Fibroblast of lung (primary cell): ENCODE results near the gene MROH8. TPM values are rescaled to one million over a fixed set of nuclear protein-coding genes. Genes with fewer than 3 reads are reported as not detected.
A peak's percentile ranks its signal among the peaks of the same experiment; 100 is the strongest.

Experiments used
- DNase-seq, 2 donors: peaks; one replicate each; pipeline versions ENCODE4 v3.0.0 to v3.0.0-alpha.2; 2010; ENCODE audit warnings: low read depth in 2 of 2
- H2AFZ ChIP-seq: 2 replicates; pipeline ENCODE4 v1.5.1; 2012; ENCODE audit warnings: low read length, control low read depth, inconsistent platforms
- H3K27ac ChIP-seq: 2 replicates; pipeline ENCODE4 v1.5.1; 2011; ENCODE audit warnings: low read length, control low read depth; ENCODE audit not compliant: insufficient read depth
- H3K27me3 ChIP-seq: 2 replicates; pipeline ENCODE4 v1.5.1; 2011; ENCODE audit warnings: mild to moderate bottlenecking, low read length; ENCODE audit not compliant: control insufficient read depth, insufficient read depth
- H3K36me3 ChIP-seq: 2 replicates; pipeline ENCODE4 v1.5.1; 2011; ENCODE audit warnings: low read length; ENCODE audit not compliant: control insufficient read depth, insufficient read depth
- H3K4me1 ChIP-seq: 2 replicates; pipeline ENCODE4 v1.5.1; 2011; ENCODE audit warnings: low read length; ENCODE audit not compliant: control insufficient read depth, insufficient read depth; ENCODE audit errors: extremely low read depth
- H3K4me2 ChIP-seq: 2 replicates; pipeline ENCODE4 v1.5.1; 2011; ENCODE audit warnings: low read length, control low read depth; ENCODE audit not compliant: insufficient read depth; ENCODE audit errors: extremely low read depth
- H3K4me3 ChIP-seq, 4 experiments: fragments of 200-600 bp in 1 of 4; sonication (generic) in 1 of 4; replicated peaks in 1 of 4; 2 replicates each; pipeline ENCODE4 v1.5.1; 2011 to 2016; ENCODE audit warnings: low read length in 4 of 4, low read depth in 3 of 4, mild to moderate bottlenecking in 3 of 4, control low read depth in 2 of 4, inconsistent platforms in 1 of 4, mixed read lengths in 1 of 4; ENCODE audit not compliant: insufficient read depth in 1 of 4; ENCODE audit errors: control extremely low read depth in 1 of 4
- H3K79me2 ChIP-seq: 2 replicates; pipeline ENCODE4 v1.5.1; 2012; ENCODE audit warnings: mild to moderate bottlenecking, low read length, inconsistent platforms; ENCODE audit not compliant: control insufficient read depth, insufficient read depth
- H3K9ac ChIP-seq: 2 replicates; pipeline ENCODE4 v1.5.1; 2011; ENCODE audit warnings: mild to moderate bottlenecking, low read length, control low read depth; ENCODE audit not compliant: insufficient read depth
- H3K9me3 ChIP-seq: 2 replicates; pipeline ENCODE4 v1.5.1; 2012; ENCODE audit warnings: low read depth, low read length; ENCODE audit not compliant: control insufficient read depth, insufficient read depth
- H4K20me1 ChIP-seq: 2 replicates; pipeline ENCODE4 v1.5.1; 2011; ENCODE audit warnings: low read length; ENCODE audit not compliant: control insufficient read depth, insufficient read depth; ENCODE audit errors: extremely low read depth
- EZH2 ChIP-seq: IDR thresholded peaks from 2 replicates; pipeline ENCODE4 v1.5.1; 2012; ENCODE audit warnings: low read length, control low read depth, mild to moderate bottlenecking; ENCODE audit errors: missing control alignments
- polyA plus RNA-seq, 2 donors: library from polyadenylated mRNA; depleted of rRNA in 1 of 2; stranded (reverse) in 1 of 2; unstranded in 1 of 2; fragments of >200 nt; gene quantifications; 2 replicates each; pipeline ENCODE4 v1.2.1, GENCODE V29; 2011 to 2012; ENCODE audit warnings: missing spikeins in 1 of 2
- total RNA-seq: library from RNA; depleted of rRNA; stranded (reverse); fragments of >200 nt; gene quantifications from 2 replicates; pipeline ENCODE4 v1.2.1, GENCODE V29; 2014
- TF ChIP-seq, protein P1 (sequence below), 2 donors: IDR thresholded peaks in 1 of 2; conservative IDR thresholded peaks in 1 of 2; 1 replicate in 1 of 2; 2 replicates in 1 of 2; pipeline ENCODE4 v1.5.1; 2011 to 2012; ENCODE audit warnings: low read length in 2 of 2, control low read depth in 1 of 2, inconsistent platforms in 1 of 2, low read depth in 1 of 2, mild to moderate bottlenecking in 1 of 2

Gene MROH8
- total and polyA plus RNA-seq, 2 donors (not counting 1 experiment from before 2014, with no cell fraction given): 1.2 to 2.9 TPM

DNA sequence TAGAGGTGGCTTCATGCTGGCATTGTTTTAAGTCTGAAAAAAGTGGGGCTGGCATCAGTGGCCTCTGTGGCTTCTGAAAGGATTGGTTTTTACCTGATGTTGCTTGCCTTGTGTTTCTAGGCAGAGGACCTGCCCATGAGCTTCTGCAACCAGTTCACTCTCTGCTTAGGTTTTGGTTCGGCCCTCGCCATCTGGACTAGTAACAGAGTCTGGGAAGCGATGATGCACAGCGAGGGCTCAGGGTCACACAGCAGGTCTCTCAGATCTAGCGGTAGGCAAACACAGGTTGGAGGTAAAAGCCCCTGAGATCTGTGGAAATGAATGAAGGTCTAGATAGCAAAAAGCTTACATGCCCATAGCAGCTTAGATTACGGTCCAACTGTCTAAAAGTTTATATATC, 76.8 kb downstream of the MROH8 start:
- H3K9ac ChIP-seq: no peak overlapping the region
- no peak for DNase-seq
- no peaks in the 10 kb centered on the region for H4K20me1 ChIP-seq
- H3K27ac ChIP-seq: no peak overlapping the region
- no peak overlapping the region for H3K4me3 ChIP-seq
- H3K36me3 ChIP-seq: no peaks in the 10 kb centered on the region
- no peaks in the 10 kb centered on the region for H3K4me1 ChIP-seq
- no peak overlapping the region for H3K4me2 ChIP-seq
- H3K9me3 ChIP-seq: no peaks in the 10 kb centered on the region
- no peak for TF ChIP-seq EZH2
- TF ChIP-seq, protein P1, sequence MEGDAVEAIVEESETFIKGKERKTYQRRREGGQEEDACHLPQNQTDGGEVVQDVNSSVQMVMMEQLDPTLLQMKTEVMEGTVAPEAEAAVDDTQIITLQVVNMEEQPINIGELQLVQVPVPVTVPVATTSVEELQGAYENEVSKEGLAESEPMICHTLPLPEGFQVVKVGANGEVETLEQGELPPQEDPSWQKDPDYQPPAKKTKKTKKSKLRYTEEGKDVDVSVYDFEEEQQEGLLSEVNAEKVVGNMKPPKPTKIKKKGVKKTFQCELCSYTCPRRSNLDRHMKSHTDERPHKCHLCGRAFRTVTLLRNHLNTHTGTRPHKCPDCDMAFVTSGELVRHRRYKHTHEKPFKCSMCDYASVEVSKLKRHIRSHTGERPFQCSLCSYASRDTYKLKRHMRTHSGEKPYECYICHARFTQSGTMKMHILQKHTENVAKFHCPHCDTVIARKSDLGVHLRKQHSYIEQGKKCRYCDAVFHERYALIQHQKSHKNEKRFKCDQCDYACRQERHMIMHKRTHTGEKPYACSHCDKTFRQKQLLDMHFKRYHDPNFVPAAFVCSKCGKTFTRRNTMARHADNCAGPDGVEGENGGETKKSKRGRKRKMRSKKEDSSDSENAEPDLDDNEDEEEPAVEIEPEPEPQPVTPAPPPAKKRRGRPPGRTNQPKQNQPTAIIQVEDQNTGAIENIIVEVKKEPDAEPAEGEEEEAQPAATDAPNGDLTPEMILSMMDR (conservative IDR thresholded peaks at IDR 0.05 in 1 of 2, IDR thresholded peaks at IDR 0.05 in 1 of 2; ENCODE audit: low read depth in 1 of 2, low read length in 2 of 2): no peak
- no peaks in the 10 kb centered on the region for H3K27me3 ChIP-seq
- H3K79me2 ChIP-seq: no peaks in the 10 kb centered on the region
- no peak overlapping the region for H2AFZ ChIP-seq

DNA sequence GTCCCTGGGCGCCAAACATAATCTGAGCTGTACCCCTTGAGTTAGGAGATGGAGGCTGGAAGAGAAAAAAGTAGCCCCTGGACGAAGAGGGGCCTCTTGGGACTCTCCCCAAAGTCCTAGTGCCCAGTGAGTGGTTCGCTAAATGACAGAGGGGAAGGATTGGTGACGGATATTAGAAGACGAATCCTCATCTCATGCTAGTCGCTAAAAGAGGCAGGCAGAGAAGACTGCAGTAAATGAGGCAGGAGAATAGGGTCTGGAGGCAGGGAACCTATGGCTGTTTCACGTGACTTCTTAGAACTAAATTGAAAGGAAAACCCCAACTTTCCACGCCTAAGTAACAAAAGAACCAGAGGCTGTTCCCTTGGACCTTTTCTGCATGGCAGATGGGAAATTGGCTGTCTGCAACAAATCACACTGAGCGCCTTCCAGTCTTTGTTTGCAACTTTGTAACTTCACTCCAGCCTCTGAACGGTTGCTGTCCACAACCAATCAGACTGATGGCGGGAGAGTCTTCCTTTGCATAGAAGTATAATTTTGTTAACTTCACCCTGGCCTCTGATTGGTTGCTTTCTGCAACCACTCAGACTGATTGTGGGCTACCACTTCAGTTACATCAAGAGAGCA, 82.8 kb downstream of the MROH8 start:
- no peak overlapping the region for H3K27ac ChIP-seq
- TF ChIP-seq, protein P1 (conservative IDR thresholded peaks at IDR 0.05 in 1 of 2, IDR thresholded peaks at IDR 0.05 in 1 of 2; ENCODE audit: low read depth in 1 of 2, low read length in 2 of 2): peak in 1 of 2 donors; percentile 9
- no peak for TF ChIP-seq EZH2
- no peaks in the 10 kb centered on the region for H3K9me3 ChIP-seq
- no peaks in the 10 kb centered on the region for H3K36me3 ChIP-seq
- H3K27me3 ChIP-seq: no peaks in the 10 kb centered on the region
- H3K4me3 ChIP-seq: peak overlapping the region in 2 of 4 experiments; percentile 76 to 78
- H3K79me2 ChIP-seq: peaks cover 32% of the 10 kb centered on the region
- no peak for DNase-seq
- no peaks in the 10 kb centered on the region for H3K4me1 ChIP-seq
- peak overlapping the region; percentile 28 for H3K4me2 ChIP-seq
- peak overlapping the region; percentile 76 for H3K9ac ChIP-seq
- no peaks in the 10 kb centered on the region for H4K20me1 ChIP-seq
- H2AFZ ChIP-seq: peak overlapping the region; percentile 91

DNA sequence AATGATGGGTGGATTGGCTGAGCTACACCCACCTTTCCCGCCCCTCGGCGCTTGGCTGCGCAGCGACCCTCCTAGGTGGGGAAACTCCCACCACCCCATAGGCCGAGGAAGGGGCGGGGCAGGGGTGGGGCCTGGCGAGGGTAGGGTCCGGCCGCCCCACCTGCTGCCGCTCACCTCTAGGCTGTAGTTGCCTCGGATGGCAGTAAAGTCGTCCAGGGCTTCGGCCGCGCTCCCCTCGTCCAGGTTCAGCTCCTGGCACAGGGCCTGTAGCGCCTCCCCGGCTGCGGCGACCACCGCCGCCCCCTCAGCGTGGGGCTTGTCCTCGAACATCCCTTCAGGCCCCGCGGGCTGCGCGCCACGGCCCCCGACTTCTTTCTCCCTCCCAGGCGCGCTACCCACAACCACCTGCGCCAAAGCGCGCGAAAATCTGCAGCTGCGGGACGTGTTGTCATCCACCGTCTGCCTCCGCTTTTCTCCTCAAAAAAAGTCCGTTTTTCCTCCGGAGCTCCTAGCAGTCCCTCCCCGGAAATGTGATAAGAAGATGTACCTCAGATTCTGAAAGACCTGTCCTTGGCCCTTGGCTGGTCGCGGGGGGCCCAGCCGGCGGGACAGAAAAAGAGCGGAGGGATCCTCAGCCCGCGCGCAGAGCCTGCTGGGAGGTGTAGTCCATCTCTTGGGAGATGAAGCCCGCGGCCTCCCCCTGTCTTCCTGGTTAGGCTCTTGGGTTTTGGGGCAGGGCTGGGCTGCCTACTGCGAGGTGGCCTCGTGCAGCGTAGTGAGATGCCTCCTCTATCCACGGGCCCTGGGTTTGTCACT, 83.5 kb downstream of the MROH8 start, which contains the start of gene RBL1:
RBL1 (minus strand) TSS at position 399 of the 816 bp plus-strand sequence; CDS start at position 330, 69 bp downstream.
- Histone ChIP-seq H3K36me3 (no peaks in the 10 kb centered on the region), H2AFZ (peak within 1 kb of the TSS; percentile 91), H3K9ac (peak within 1 kb of the TSS; percentile 76), H3K27ac (peak within 1 kb of the TSS; percentile 72), H3K4me2 (peak within 1 kb of the TSS; percentile 80), H3K9me3 (no peaks in the 10 kb centered on the region), H3K27me3 (no peaks in the 10 kb centered on the region), H4K20me1 (no peaks in the 10 kb centered on the region), H3K4me3 (peak within 1 kb of the TSS; percentile 73 to 81 (median 77)), H3K4me1 (no peaks in the 10 kb centered on the region), H3K79me2 (peaks cover 36% of the 10 kb centered on the region)
- TF ChIP-seq EZH2: no peak
- TF ChIP-seq, protein P1 (conservative IDR thresholded peaks at IDR 0.05 in 1 of 2, IDR thresholded peaks at IDR 0.05 in 1 of 2; ENCODE audit: low read depth in 1 of 2, low read length in 2 of 2): peak; percentile 37 to 54
- DNase-seq: peak; percentile 84 to 89
